Activated naive CD4-positive, alpha-beta T cell treated with anti-CD3 and anti-CD28 coated beads, Interleukin-2, amount 50 U/mL, for 24 hours (primary cell): ENCODE measurements around the gene NANS.
"Not testable (repeated sequence)": the region's sequence is repeated elsewhere in the genome, so short reads cannot be mapped to it uniquely, and the experiment has no call there.

Experiments used
- H3K27ac Mint-ChIP-seq: one replicate; pipeline ENCODE4 v1.8.0; 2021; ENCODE audit warnings: mild to moderate bottlenecking, mixed read lengths
- H3K27me3 Mint-ChIP-seq: one replicate; pipeline ENCODE4 v1.8.0; 2021; ENCODE audit warnings: mixed read lengths
- H3K36me3 Mint-ChIP-seq: one replicate; pipeline ENCODE4 v1.8.0; 2021; ENCODE audit warnings: mixed read lengths
- H3K4me1 Mint-ChIP-seq: one replicate; pipeline ENCODE4 v1.8.0; 2021; ENCODE audit warnings: mixed read lengths
- H3K4me3 Mint-ChIP-seq: one replicate; pipeline ENCODE4 v1.8.0; 2021; ENCODE audit warnings: mild to moderate bottlenecking, mixed read lengths
- H3K9me3 Mint-ChIP-seq: one replicate; pipeline ENCODE4 v1.8.0; 2021; ENCODE audit warnings: mixed read lengths

The NANS gene, protein sequence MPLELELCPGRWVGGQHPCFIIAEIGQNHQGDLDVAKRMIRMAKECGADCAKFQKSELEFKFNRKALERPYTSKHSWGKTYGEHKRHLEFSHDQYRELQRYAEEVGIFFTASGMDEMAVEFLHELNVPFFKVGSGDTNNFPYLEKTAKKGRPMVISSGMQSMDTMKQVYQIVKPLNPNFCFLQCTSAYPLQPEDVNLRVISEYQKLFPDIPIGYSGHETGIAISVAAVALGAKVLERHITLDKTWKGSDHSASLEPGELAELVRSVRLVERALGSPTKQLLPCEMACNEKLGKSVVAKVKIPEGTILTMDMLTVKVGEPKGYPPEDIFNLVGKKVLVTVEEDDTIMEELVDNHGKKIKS

DNA sequence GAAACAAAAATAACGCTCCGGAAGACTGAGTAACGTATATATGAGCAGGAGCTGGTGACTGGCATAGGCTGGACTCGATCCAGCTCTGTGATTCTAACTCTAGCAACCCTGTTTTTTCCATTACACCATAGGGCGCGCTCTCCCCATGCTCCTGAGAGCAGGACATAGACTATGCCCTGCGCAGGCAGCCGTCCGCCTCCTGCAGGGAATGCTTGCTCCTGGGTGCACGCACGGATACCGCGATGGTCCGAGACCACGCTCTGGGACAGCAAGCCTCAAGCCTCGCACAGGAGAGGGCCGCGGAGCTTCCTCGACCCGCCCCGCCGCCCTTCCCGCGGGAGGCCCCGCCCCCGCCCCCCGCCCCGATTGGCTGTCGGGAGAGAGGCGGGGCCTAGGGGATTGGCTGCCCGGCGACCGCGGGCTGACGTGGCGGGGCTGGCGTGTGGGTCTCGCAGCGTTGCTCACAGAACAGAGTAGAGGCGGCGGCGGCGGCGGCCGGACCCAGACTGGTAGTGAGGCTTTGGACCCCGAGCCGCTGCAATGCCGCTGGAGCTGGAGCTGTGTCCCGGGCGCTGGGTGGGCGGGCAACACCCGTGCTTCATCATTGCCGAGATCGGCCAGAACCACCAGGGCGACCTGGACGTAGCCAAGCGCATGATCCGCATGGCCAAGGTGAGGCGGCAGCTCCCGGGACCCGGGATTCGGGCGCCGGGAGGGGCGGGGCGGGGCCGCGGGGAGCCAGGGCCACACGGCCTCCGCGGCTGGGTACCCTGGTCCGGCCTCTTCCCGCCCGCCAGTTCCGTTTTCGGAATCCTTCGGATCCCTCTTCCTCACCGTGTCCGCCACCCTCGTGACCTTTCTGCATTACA lies at the start of gene NANS:
Gene NANS, plus strand, starts transcription at position 464 of the 869 bp plus-strand sequence. Its CDS starts 77 bp downstream, at position 541.
- no peaks in the 10 kb centered on the region for H3K9me3 Mint-ChIP-seq
- H3K4me1 Mint-ChIP-seq: peaks cover 25% of the 10 kb centered on the region
- H3K4me3 Mint-ChIP-seq: peak within 1 kb of the TSS; percentile 100
- H3K27me3 Mint-ChIP-seq: no peaks in the 10 kb centered on the region
- peak within 1 kb of the TSS; percentile 100 for H3K27ac Mint-ChIP-seq
- peaks cover 5% of the 10 kb centered on the region for H3K36me3 Mint-ChIP-seq

DNA sequence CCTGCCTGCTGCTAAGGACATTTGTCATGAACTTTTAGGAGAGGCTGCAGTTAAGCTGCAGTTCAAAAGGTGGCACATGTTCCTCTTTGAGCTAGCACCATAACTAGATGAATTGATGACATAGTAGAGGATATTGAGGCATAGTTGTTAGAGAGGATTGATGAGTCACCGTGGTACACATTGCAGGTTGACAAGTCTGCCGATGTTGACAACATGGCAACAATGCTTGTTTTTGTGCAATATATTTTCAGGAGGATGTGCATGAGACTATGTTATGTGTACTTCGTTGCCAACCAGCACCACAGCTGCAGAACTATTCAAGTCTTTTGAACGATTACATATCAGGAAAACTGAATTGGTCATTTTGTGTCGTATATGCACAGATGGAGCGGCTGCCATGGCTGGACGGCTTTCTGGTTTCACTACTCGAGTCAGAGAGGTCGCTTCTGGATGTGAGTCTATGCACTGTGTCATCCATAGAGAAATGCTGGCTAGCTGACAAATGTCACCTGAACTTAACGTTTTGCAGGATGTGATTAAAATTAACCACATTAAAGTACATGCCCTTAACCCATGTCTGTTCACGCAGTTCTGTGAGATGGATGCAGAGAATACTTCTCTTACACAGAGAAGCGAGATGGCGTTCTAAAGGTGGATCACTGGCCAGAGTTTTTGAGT lies 49.1 kb upstream of the NANS start:
- Mint-ChIP-seq H3K9me3 (no peaks in the 10 kb centered on the region), H3K4me3 (no peak overlapping the region)

DNA sequence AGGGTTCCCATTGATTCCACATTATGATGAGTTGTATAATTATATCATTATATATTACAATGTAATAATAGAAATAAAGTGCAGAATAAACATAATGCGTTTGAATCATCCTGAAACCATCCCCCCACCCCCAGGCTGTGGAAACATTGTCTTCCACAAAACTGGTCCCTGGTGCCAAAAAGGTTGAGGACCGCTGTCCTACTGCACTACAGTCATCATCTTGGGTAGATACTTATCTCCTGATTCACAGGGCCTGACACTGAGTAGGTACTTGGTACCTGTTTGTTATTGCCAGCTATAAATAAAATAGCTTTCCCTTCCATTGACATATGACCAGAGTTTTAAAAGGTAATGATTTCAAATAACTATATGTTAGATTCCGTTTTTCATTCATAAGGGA lies 47.8 kb upstream of the NANS start:
- no peak overlapping the region for H3K4me3 Mint-ChIP-seq
- no peaks in the 10 kb centered on the region for H3K9me3 Mint-ChIP-seq
- peaks cover 28% of the 10 kb centered on the region for H3K36me3 Mint-ChIP-seq
- no peaks in the 10 kb centered on the region for H3K27me3 Mint-ChIP-seq
- peaks cover 37% of the 10 kb centered on the region for H3K4me1 Mint-ChIP-seq
- no peak overlapping the region for H3K27ac Mint-ChIP-seq

More for the DNA sequence above, 49.1 kb upstream of the NANS start:
- Mint-ChIP-seq H3K36me3 (peaks cover 28% of the 10 kb centered on the region), H3K27ac (peak overlapping the region; percentile 17), H3K27me3 (no peaks in the 10 kb centered on the region), H3K4me1 (peaks cover 38% of the 10 kb centered on the region)

DNA sequence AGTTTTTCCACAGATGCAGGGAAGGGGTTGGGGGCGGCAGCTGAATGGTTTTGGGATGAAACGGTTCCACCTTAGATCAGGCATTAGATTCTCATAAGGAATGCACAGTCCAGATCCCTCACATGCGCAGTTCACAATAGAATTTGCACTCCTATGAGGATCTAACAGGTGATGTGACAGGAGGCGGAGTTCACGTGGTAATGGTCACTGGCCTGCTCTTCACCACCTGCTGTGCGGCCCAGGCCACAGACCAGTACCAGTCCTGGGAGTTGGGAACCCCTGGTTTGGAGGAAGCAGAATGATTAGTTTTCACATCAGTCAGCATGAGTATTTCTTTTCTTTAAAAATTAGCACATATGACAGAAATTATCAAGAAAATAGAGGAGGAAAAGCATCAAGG lies 47.1 kb upstream of the NANS start:
- H3K9me3 Mint-ChIP-seq: no peaks in the 10 kb centered on the region
- H3K36me3 Mint-ChIP-seq: peaks cover 26% of the 10 kb centered on the region
- no peaks in the 10 kb centered on the region for H3K27me3 Mint-ChIP-seq
- peaks cover 34% of the 10 kb centered on the region for H3K4me1 Mint-ChIP-seq
- no peak overlapping the region for H3K4me3 Mint-ChIP-seq
- no peak overlapping the region for H3K27ac Mint-ChIP-seq

DNA sequence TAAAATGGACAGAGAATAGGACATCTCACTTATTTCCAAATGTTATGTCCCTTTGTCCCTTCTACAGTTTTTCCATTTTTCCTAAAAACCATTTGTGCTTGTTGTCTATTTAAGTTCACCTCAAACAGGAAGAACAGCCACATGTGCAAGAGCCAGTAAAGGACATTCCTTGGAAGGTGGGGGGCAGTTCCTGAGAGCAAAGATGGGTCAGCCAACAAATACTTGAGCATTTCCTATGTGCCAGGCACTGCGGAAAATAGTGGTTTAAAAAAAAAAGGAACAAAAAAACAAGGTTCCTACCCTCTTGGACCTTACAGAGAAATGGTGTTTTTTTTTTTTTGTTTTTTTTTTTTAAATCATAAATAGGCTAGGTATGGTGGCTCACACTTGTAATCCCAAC lies 46.6 kb upstream of the NANS start:
- H3K9me3 Mint-ChIP-seq: no peaks in the 10 kb centered on the region
- no peak overlapping the region for H3K27ac Mint-ChIP-seq
- no peak overlapping the region for H3K4me3 Mint-ChIP-seq
- peaks cover 34% of the 10 kb centered on the region for H3K4me1 Mint-ChIP-seq
- no peaks in the 10 kb centered on the region for H3K27me3 Mint-ChIP-seq
- peaks cover 23% of the 10 kb centered on the region for H3K36me3 Mint-ChIP-seq

DNA sequence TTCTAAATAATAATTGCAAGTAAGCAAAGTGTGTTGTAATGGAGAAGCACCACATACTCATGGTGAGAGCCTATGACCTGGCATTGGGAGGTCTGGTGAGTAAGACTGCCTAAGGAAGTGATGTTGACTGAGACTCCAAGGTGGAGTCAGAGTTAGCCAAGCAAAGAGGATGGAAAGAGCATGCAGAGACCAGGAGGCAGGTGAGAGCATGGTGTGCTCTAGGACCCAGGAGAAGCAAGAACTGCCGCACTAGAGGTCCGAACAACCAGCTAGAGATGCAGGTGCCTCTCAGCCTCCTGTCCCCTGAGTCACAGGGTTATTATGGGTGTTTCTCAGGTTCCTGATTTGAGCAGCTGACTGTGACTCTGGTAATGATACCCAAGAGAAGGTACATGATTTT lies 46.1 kb upstream of the NANS start:
- H3K36me3 Mint-ChIP-seq: peaks cover 25% of the 10 kb centered on the region
- H3K27ac Mint-ChIP-seq: peak overlapping the region; percentile 59
- H3K4me3 Mint-ChIP-seq: no peak overlapping the region
- peaks cover 37% of the 10 kb centered on the region for H3K4me1 Mint-ChIP-seq
- H3K27me3 Mint-ChIP-seq: no peaks in the 10 kb centered on the region
- no peaks in the 10 kb centered on the region for H3K9me3 Mint-ChIP-seq

DNA sequence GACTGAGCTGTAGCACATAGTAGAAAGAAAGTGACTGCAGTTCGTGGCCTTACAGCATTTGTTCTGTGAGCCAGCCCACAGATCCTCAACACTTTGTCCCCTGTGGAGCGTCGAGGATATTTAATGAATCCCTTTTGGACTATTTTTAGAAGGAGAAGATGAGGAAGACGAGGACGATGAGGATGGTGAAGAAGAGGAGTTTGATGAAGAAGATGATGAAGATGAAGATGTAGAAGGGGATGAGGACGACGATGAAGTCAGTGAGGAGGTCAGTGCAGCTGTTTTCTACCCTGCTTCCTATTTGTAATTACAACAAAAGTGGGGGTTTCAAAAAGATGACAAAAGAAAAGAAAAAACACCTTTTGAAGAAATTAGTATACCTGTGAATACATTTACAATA lies 45.4 kb upstream of the NANS start:
- Mint-ChIP-seq H3K4me3 (no peak overlapping the region), H3K27me3 (no peaks in the 10 kb centered on the region), H3K36me3 (peaks cover 24% of the 10 kb centered on the region), H3K9me3 (no peaks in the 10 kb centered on the region), H3K4me1 (peaks cover 36% of the 10 kb centered on the region), H3K27ac (peak overlapping the region; percentile 13)

DNA sequence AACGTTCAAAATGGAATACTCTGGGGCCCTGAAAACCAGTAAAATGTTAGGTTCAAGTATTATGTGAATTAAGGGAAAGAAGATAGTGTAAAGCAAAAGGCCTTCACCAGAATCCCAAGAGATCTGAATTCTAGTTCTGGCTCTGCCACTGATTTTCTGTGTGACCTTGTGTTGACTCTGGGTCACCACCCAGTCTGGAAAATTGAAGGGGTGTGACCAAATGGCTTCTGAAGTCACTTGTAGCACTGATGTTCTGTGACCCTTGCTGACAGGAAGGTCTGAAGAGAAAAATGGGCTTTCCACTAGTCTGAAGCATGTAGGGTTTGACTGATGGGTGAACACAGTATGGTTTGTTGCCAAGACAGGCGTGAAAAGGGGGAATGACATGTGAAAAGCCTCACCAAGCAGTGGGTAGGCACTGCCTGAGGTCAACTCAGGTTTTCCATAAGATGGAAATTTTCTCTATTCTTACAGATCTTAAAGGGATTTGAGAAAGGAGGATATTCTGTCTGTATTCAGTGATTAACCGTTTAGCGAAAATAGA lies 40.3 kb upstream of the NANS start:
- H3K4me3 Mint-ChIP-seq: no peak overlapping the region
- peaks cover 21% of the 10 kb centered on the region for H3K36me3 Mint-ChIP-seq
- no peak overlapping the region for H3K27ac Mint-ChIP-seq
- H3K9me3 Mint-ChIP-seq: no peaks in the 10 kb centered on the region
- no peaks in the 10 kb centered on the region for H3K27me3 Mint-ChIP-seq
- peaks cover 3% of the 10 kb centered on the region for H3K4me1 Mint-ChIP-seq

DNA sequence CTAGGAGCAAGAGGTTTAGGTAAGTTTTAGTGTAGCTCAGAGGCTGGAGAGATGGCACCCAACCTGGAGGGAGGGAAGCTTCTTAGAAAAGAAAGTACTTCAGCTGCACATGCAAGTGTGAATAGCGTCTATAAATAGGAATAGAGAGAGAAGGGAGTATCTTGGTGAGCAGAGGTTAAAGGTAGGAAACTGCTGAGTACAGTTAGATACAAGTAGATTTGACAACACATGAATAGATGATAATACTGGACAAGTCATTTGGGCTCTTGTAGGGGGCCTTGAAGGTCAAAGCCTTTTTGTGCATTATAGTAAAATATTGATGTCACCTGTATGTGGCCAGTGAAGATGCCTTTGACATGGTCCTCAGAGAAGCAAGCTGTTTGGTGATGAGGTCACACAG lies 39.2 kb upstream of the NANS start:
- Mint-ChIP-seq H3K27ac (peak overlapping the region; percentile 82), H3K4me3 (no peak overlapping the region), H3K27me3 (no peaks in the 10 kb centered on the region), H3K9me3 (no peaks in the 10 kb centered on the region), H3K36me3 (peaks cover 19% of the 10 kb centered on the region), H3K4me1 (peaks cover 3% of the 10 kb centered on the region)

DNA sequence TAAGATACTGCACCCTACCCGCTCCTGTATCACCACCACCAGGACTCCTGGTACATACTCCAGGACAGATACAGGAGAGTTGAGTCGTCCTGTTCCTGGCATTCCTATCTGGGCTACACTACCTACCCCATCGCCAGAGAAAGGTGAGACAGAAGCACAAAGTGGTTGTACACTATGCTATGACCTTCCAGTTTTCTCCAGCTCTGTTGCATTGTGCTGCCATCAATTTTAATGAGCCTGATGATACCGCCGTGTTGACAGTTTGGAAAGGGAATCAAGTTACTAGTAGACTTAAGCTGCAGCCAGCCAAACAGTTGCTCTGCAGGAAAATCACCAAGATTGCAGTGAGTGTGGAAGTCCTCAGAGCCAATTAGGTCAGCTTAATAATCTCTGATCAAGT lies 38.2 kb upstream of the NANS start:
- no peak overlapping the region for H3K4me3 Mint-ChIP-seq
- H3K27ac Mint-ChIP-seq: no peak overlapping the region
- peaks cover 3% of the 10 kb centered on the region for H3K4me1 Mint-ChIP-seq
- no peaks in the 10 kb centered on the region for H3K27me3 Mint-ChIP-seq
- H3K9me3 Mint-ChIP-seq: no peaks in the 10 kb centered on the region
- H3K36me3 Mint-ChIP-seq: peaks cover 21% of the 10 kb centered on the region

DNA sequence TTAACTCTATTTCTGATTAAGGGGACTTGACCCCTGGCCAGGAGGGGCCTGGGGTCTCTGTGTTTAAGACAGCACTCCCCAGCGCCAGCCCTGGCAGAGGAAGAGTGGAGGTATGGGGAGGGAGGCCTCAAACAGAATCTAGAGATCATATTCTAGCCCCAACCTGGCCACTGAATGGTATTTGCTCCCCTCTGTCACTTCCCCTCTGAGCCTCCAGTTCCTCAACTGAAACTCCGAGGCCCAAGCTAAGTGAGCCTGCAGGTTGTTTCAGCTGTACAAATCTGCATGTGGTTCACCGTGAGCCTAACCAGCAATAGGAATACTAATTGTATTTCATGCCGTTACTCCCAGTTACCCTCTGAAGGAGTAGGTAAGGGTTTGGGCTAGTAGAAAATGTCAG lies 37.4 kb upstream of the NANS start:
- H3K36me3 Mint-ChIP-seq: peaks cover 21% of the 10 kb centered on the region
- no peaks in the 10 kb centered on the region for H3K27me3 Mint-ChIP-seq
- H3K27ac Mint-ChIP-seq: no peak overlapping the region
- no peak overlapping the region for H3K4me3 Mint-ChIP-seq
- H3K9me3 Mint-ChIP-seq: no peaks in the 10 kb centered on the region
- peaks cover 3% of the 10 kb centered on the region for H3K4me1 Mint-ChIP-seq

DNA sequence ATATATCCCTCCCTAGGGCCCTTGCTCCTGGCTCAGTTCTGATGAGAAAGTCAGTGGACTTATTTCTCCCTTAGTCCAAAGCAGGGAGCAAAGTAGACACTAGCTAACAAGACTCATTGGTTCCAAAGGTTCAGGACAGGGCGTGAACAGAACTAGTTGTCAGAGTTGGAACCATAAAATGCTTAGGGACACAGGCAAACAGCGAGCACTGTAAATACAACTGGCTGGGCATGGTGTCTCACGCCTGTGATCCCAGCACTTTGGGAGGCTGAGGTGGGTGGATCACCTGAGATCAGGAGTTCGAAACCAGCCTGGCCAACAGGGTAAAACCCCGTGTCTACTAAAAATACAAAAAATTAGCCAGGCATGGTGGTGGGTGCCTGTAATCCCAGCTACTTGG lies 36.7 kb upstream of the NANS start:
- not testable (repeated sequence) for H3K27me3 Mint-ChIP-seq, H3K27ac Mint-ChIP-seq, H3K4me3 Mint-ChIP-seq, H3K4me1 Mint-ChIP-seq, H3K9me3 Mint-ChIP-seq
- peaks cover 19% of the 10 kb centered on the region for H3K36me3 Mint-ChIP-seq

DNA sequence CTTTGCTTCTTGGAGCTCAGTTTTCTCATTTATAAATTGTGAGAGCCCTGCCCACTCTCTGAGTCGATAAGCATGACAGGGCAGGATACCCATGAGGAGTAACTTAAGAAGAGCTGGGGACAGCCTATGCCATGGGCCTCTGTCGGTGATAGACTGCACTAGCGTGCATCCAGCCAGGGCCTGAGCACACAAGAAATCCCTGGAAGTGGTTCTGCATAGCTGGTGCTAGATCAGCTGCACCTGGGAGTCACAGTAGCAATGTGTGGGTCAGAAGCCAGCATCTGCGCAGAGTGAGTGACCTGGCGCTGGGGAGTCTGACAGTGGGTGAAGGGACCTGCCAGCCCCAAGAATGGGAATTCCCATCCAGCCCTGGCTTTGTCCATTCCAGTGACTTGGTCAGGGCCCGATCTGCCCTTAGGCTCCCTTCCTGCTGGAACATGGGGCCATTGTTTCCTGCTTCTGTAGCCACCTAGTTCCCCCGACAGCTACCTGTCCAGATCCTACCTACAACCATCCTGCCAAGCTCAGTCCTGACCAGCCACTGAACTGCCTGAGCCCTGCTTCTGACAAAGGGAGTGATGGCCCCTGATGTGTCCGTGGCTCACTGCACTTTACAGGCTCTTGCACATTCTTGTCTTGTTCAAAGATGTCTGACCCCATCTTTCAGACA lies 35.9 kb upstream of the NANS start:
- H3K27ac Mint-ChIP-seq: peak overlapping the region; percentile 72
- no peaks in the 10 kb centered on the region for H3K4me1 Mint-ChIP-seq
- H3K36me3 Mint-ChIP-seq: peaks cover 18% of the 10 kb centered on the region
- no peaks in the 10 kb centered on the region for H3K27me3 Mint-ChIP-seq
- no peaks in the 10 kb centered on the region for H3K9me3 Mint-ChIP-seq
- no peak overlapping the region for H3K4me3 Mint-ChIP-seq

DNA sequence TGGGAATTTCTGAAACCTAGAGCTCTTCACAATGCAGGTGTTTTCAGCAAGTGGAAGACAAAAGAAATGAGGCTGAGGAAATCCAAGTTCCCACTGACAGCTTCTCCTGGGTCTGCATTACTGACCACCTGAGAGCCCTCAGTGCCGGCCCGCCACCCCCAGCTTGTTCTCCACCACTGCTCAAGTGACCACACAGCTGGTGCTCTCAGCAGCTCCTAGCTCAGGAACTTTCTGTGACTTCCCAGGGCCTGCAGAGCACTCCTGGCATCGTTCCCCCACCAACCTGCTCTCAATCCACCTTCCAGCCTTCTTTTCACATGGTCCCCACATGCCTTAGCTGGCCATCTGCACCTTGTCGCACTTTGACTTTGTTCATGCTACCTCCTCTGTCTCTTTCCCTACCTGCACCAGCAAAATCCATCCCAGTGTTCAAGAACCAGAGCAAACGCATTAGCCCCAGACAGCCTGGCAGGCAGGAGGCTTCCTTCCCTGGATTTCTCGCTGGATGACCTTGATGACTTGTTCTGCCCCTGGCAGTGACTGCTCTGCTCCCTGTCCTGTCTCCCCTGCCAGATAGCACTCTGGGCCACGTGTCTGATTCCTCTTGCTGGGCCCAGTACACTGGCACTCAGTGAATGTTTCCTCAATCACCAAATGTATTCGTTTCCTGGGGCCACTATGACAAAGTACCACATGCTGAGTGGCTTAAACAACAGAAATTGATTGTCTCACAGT lies 35.1 kb upstream of the NANS start:
- Mint-ChIP-seq H3K27me3 (no peaks in the 10 kb centered on the region), H3K4me1 (no peaks in the 10 kb centered on the region), H3K36me3 (peaks cover 15% of the 10 kb centered on the region), H3K9me3 (no peaks in the 10 kb centered on the region), H3K4me3 (no peak overlapping the region), H3K27ac (peak overlapping the region; percentile 47)
